ENCODE results near the gene TSEN54.

DNA sequence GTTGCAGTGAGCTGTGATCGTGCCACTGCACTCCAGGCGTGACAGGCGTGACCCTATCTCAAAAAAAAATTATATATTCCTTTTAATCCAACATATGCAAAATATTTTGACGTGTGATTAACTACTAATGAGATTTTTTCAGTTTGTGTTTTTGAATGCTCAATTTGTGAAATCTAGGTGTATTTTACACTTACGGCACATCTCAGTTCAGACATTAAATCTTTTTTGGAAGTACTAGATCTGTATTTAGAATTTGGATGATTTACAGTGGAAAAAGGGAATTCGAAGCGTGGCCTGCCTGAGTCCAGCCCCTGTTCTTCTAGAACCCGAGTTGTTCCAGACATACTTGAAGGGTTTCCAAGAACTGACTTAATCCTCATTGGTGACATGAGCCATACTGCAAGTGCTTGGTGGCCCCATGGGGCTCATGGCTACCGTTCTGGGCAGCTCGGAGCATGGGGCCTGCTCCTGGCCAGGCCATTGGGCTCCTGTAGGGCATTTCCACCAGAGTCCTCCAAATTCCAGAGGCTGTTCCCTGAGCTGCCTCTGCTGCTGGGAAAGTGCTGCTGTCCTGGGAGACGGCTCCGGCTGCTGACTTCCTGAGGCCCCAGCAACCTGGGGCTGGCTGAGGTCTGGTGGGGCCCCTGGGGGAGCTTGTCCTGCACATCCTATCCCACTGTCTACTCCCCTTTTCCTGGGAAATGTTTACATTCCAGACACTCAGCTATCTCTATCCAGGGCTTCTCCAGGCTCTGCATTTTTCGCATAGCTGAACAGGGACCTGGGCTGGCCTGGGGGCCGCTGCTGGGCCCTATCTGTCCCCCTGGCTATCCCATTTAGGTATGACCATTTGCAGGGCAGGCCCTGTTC, 36.3 kb downstream of the TSEN54 start:
- TF ChIP-seq, protein P1, sequence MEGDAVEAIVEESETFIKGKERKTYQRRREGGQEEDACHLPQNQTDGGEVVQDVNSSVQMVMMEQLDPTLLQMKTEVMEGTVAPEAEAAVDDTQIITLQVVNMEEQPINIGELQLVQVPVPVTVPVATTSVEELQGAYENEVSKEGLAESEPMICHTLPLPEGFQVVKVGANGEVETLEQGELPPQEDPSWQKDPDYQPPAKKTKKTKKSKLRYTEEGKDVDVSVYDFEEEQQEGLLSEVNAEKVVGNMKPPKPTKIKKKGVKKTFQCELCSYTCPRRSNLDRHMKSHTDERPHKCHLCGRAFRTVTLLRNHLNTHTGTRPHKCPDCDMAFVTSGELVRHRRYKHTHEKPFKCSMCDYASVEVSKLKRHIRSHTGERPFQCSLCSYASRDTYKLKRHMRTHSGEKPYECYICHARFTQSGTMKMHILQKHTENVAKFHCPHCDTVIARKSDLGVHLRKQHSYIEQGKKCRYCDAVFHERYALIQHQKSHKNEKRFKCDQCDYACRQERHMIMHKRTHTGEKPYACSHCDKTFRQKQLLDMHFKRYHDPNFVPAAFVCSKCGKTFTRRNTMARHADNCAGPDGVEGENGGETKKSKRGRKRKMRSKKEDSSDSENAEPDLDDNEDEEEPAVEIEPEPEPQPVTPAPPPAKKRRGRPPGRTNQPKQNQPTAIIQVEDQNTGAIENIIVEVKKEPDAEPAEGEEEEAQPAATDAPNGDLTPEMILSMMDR (IDR thresholded peaks at IDR 0.05; ENCODE audit: borderline replicate concordance, extremely low read depth, low read length, poor library complexity, severe bottlenecking) = no peak
- no peak for TF ChIP-seq EZH2 (IDR thresholded peaks at IDR 0.05; ENCODE audit: borderline replicate concordance, low read depth, low read length, severe bottlenecking)
